ENCODE results near the gene TPM2. TPM values are rescaled to one million over a fixed set of nuclear protein-coding genes. Genes with fewer than 3 reads are reported as not detected.

Gene TPM2
- total RNA-seq, 1 donor from 2014 or later = 188 TPM

DNA sequence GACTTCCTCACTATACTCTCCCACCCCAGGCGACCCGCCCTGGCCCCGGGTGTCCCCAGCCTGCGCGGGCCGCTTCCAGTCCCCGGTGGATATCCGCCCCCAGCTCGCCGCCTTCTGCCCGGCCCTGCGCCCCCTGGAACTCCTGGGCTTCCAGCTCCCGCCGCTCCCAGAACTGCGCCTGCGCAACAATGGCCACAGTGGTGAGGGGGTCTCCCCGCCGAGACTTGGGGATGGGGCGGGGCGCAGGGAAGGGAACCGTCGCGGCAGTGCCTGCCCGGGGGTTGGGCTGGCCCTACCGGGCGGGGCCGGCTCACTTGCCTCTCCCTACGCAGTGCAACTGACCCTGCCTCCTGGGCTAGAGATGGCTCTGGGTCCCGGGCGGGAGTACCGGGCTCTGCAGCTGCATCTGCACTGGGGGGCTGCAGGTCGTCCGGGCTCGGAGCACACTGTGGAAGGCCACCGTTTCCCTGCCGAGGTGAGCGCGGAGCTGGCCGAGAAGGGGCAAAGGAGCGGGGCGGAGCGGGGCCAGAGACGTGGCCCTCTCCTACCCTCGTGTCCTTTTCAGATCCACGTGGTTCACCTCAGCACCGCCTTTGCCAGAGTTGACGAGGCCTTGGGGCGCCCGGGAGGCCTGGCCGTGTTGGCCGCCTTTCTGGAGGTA is 13.9 kb downstream of the TPM2 start:
- TF ChIP-seq, protein P1, sequence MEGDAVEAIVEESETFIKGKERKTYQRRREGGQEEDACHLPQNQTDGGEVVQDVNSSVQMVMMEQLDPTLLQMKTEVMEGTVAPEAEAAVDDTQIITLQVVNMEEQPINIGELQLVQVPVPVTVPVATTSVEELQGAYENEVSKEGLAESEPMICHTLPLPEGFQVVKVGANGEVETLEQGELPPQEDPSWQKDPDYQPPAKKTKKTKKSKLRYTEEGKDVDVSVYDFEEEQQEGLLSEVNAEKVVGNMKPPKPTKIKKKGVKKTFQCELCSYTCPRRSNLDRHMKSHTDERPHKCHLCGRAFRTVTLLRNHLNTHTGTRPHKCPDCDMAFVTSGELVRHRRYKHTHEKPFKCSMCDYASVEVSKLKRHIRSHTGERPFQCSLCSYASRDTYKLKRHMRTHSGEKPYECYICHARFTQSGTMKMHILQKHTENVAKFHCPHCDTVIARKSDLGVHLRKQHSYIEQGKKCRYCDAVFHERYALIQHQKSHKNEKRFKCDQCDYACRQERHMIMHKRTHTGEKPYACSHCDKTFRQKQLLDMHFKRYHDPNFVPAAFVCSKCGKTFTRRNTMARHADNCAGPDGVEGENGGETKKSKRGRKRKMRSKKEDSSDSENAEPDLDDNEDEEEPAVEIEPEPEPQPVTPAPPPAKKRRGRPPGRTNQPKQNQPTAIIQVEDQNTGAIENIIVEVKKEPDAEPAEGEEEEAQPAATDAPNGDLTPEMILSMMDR (IDR thresholded peaks at IDR 0.05; ENCODE audit: partially characterized antibody, unreplicated experiment) = no peak
- Mint-ChIP-seq H3K4me1 (ENCODE audit: low read depth, unreplicated experiment) (peaks cover 3% of the 10 kb centered on the region), H3K27me3 (ENCODE audit: unreplicated experiment) (peaks cover 2% of the 10 kb centered on the region), H3K4me3 (ENCODE audit: unreplicated experiment) (peak overlapping the region; percentile 78), H3K36me3 (ENCODE audit: unreplicated experiment) (no peaks in the 10 kb centered on the region), H3K9me3 (ENCODE audit: unreplicated experiment) (peaks cover 6% of the 10 kb centered on the region), H3K27ac (ENCODE audit: unreplicated experiment) (no peak overlapping the region)
- DNase-seq = peak; percentile 91

GRCh38 chr9:35675204-35675603 is 14.5 kb downstream of the TPM2 start:
- Mint-ChIP-seq H3K36me3 (ENCODE audit: unreplicated experiment) (no peaks in the 10 kb centered on the region), H3K4me3 (ENCODE audit: unreplicated experiment) (peak overlapping the region; percentile 55), H3K27ac (ENCODE audit: unreplicated experiment) (no peak overlapping the region), H3K4me1 (ENCODE audit: low read depth, unreplicated experiment) (peaks cover 3% of the 10 kb centered on the region), H3K9me3 (ENCODE audit: unreplicated experiment) (peaks cover 6% of the 10 kb centered on the region), H3K27me3 (ENCODE audit: unreplicated experiment) (peaks cover 2% of the 10 kb centered on the region)
- TF ChIP-seq, protein P1 (IDR thresholded peaks at IDR 0.05; ENCODE audit: partially characterized antibody, unreplicated experiment) = no peak
- no peak for DNase-seq

GRCh38 chr9:35674025-35674361 is 15.7 kb downstream of the TPM2 start:
- no peak overlapping the region for H3K27ac Mint-ChIP-seq (ENCODE audit: unreplicated experiment)
- peaks cover 4% of the 10 kb centered on the region for H3K27me3 Mint-ChIP-seq (ENCODE audit: unreplicated experiment)

GRCh38 chr9:35673132-35674024 is 16.3 kb downstream of the TPM2 start, which contains the start of gene CA9:
Gene CA9, plus strand, starts transcription at chr9:35673928. Its CDS starts 32 bp downstream, at chr9:35673960.
- peaks cover 4% of the 10 kb centered on the region for H3K27me3 Mint-ChIP-seq (ENCODE audit: unreplicated experiment)
- no peak within 1 kb of the TSS for H3K27ac Mint-ChIP-seq (ENCODE audit: unreplicated experiment)
- H3K36me3 Mint-ChIP-seq (ENCODE audit: unreplicated experiment) = no peaks in the 10 kb centered on the region
- peaks cover 3% of the 10 kb centered on the region for H3K4me1 Mint-ChIP-seq (ENCODE audit: low read depth, unreplicated experiment)
- DNase-seq = no peak
- H3K4me3 Mint-ChIP-seq (ENCODE audit: unreplicated experiment) = peak within 1 kb of the TSS; percentile 79
- TF ChIP-seq, protein P1 (IDR thresholded peaks at IDR 0.05; ENCODE audit: partially characterized antibody, unreplicated experiment) = no peak
- peaks cover 6% of the 10 kb centered on the region for H3K9me3 Mint-ChIP-seq (ENCODE audit: unreplicated experiment)

More at GRCh38 chr9:35674025-35674361, 15.7 kb downstream of the TPM2 start:
- no peak for DNase-seq
- Mint-ChIP-seq H3K4me1 (ENCODE audit: low read depth, unreplicated experiment) (peaks cover 3% of the 10 kb centered on the region), H3K9me3 (ENCODE audit: unreplicated experiment) (peaks cover 6% of the 10 kb centered on the region), H3K36me3 (ENCODE audit: unreplicated experiment) (no peaks in the 10 kb centered on the region), H3K4me3 (ENCODE audit: unreplicated experiment) (no peak overlapping the region)
- TF ChIP-seq, protein P1 (IDR thresholded peaks at IDR 0.05; ENCODE audit: partially characterized antibody, unreplicated experiment) = no peak

Data from glutamatergic neuron (in vitro differentiated cells).